ENCODE data around the gene RFX1.

RFX1 gene

GRCh38 chr19:13962699-13963602, 43.2 kb downstream of the RFX1 start:
- Histone ChIP-seq H3K4me3 (ENCODE audit: low read depth in 1 of 2, low read length in 2 of 2) (peak overlapping the region in 1 of 2 donors; percentile 26), H3K27ac (ENCODE audit: low read depth, low read length) (no peak overlapping the region), H3K4me1 (ENCODE audit: insufficient read depth, low read length) (no peaks in the 10 kb centered on the region), H3K9ac (ENCODE audit: low read length) (no peak overlapping the region), H3K9me3 (ENCODE audit: low read length) (no peaks in the 10 kb centered on the region), H3K27me3 (ENCODE audit: control insufficient read depth in 1 of 2, insufficient read depth in 2 of 2, low read length in 2 of 2) (no peaks in the 10 kb centered on the region), H3K36me3 (ENCODE audit: insufficient read depth, low read length) (peaks cover 22% of the 10 kb centered on the region)

GRCh38 chr19:13961826-13962698, 44.1 kb downstream of the RFX1 start:
- Histone ChIP-seq H3K27ac (ENCODE audit: low read depth, low read length) (no peak overlapping the region), H3K9me3 (ENCODE audit: low read length) (no peaks in the 10 kb centered on the region), H3K4me1 (ENCODE audit: insufficient read depth, low read length) (no peaks in the 10 kb centered on the region), H3K9ac (ENCODE audit: low read length) (no peak overlapping the region), H3K27me3 (ENCODE audit: control insufficient read depth in 1 of 2, insufficient read depth in 2 of 2, low read length in 2 of 2) (no peaks in the 10 kb centered on the region), H3K4me3 (ENCODE audit: low read depth in 1 of 2, low read length in 2 of 2) (no peak overlapping the region), H3K36me3 (ENCODE audit: insufficient read depth, low read length) (peaks cover 30% of the 10 kb centered on the region)

- Histone ChIP-seq H3K9ac (ENCODE audit: low read length) (no peak overlapping the region), H3K4me1 (ENCODE audit: insufficient read depth, low read length) (no peaks in the 10 kb centered on the region), H3K27ac (ENCODE audit: low read depth, low read length) (no peak overlapping the region), H3K4me3 (ENCODE audit: low read depth in 1 of 2, low read length in 2 of 2) (no peak overlapping the region), H3K27me3 (ENCODE audit: control insufficient read depth in 1 of 2, insufficient read depth in 2 of 2, low read length in 2 of 2) (no peaks in the 10 kb centered on the region), H3K9me3 (ENCODE audit: low read length) (no peaks in the 10 kb centered on the region), H3K36me3 (ENCODE audit: insufficient read depth, low read length) (peaks cover 34% of the 10 kb centered on the region)
These were observed 45.0 kb downstream of the RFX1 start for GRCh38 chr19:13960863-13961784.

GRCh38 chr19:13959962-13960862, 45.9 kb downstream of the RFX1 start:
- Histone ChIP-seq H3K27ac (ENCODE audit: low read depth, low read length) (no peak overlapping the region), H3K36me3 (ENCODE audit: insufficient read depth, low read length) (peaks cover 42% of the 10 kb centered on the region)

GRCh38 chr19:13959141-13959961, 46.8 kb downstream of the RFX1 start:
- no peaks in the 10 kb centered on the region for H3K4me1 ChIP-seq (ENCODE audit: insufficient read depth, low read length)
- no peak overlapping the region for H3K27ac ChIP-seq (ENCODE audit: low read depth, low read length)
- H3K27me3 ChIP-seq (ENCODE audit: control insufficient read depth in 1 of 2, insufficient read depth in 2 of 2, low read length in 2 of 2) = no peaks in the 10 kb centered on the region
- no peaks in the 10 kb centered on the region for H3K9me3 ChIP-seq (ENCODE audit: low read length)
- peaks cover 43% of the 10 kb centered on the region for H3K36me3 ChIP-seq (ENCODE audit: insufficient read depth, low read length)
- H3K9ac ChIP-seq (ENCODE audit: low read length) = no peak overlapping the region
- H3K4me3 ChIP-seq (ENCODE audit: low read depth in 1 of 2, low read length in 2 of 2) = no peak overlapping the region

More at GRCh38 chr19:13959962-13960862, 45.9 kb downstream of the RFX1 start:
- H3K27me3 ChIP-seq (ENCODE audit: control insufficient read depth in 1 of 2, insufficient read depth in 2 of 2, low read length in 2 of 2) = no peaks in the 10 kb centered on the region
- H3K9me3 ChIP-seq (ENCODE audit: low read length) = no peaks in the 10 kb centered on the region
- H3K4me3 ChIP-seq (ENCODE audit: low read depth in 1 of 2, low read length in 2 of 2) = no peak overlapping the region
- no peak overlapping the region for H3K9ac ChIP-seq (ENCODE audit: low read length)
- H3K4me1 ChIP-seq (ENCODE audit: insufficient read depth, low read length) = no peaks in the 10 kb centered on the region

GRCh38 chr19:13958043-13958442, 48.1 kb downstream of the RFX1 start:
- Histone ChIP-seq H3K27me3 (ENCODE audit: control insufficient read depth in 1 of 2, insufficient read depth in 2 of 2, low read length in 2 of 2) (no peaks in the 10 kb centered on the region), H3K4me3 (ENCODE audit: low read depth in 1 of 2, low read length in 2 of 2) (no peak overlapping the region), H3K9me3 (ENCODE audit: low read length) (no peaks in the 10 kb centered on the region), H3K9ac (ENCODE audit: low read length) (no peak overlapping the region), H3K36me3 (ENCODE audit: insufficient read depth, low read length) (peaks cover 43% of the 10 kb centered on the region), H3K27ac (ENCODE audit: low read depth, low read length) (no peak overlapping the region), H3K4me1 (ENCODE audit: insufficient read depth, low read length) (peaks cover 11% of the 10 kb centered on the region)

- Histone ChIP-seq H3K27me3 (ENCODE audit: control insufficient read depth in 1 of 2, insufficient read depth in 2 of 2, low read length in 2 of 2) (no peaks in the 10 kb centered on the region), H3K36me3 (ENCODE audit: insufficient read depth, low read length) (peaks cover 43% of the 10 kb centered on the region), H3K4me3 (ENCODE audit: low read depth in 1 of 2, low read length in 2 of 2) (no peak overlapping the region), H3K9me3 (ENCODE audit: low read length) (no peaks in the 10 kb centered on the region), H3K4me1 (ENCODE audit: insufficient read depth, low read length) (peaks cover 13% of the 10 kb centered on the region), H3K9ac (ENCODE audit: low read length) (no peak overlapping the region), H3K27ac (ENCODE audit: low read depth, low read length) (no peak overlapping the region)
These were observed 49.1 kb downstream of the RFX1 start for GRCh38 chr19:13957051-13957450.

GRCh38 chr19:13956365-13956744, 49.8 kb downstream of the RFX1 start:
- Histone ChIP-seq H3K9me3 (ENCODE audit: low read length) (no peaks in the 10 kb centered on the region), H3K36me3 (ENCODE audit: insufficient read depth, low read length) (peaks cover 43% of the 10 kb centered on the region), H3K27ac (ENCODE audit: low read depth, low read length) (no peak overlapping the region), H3K4me1 (ENCODE audit: insufficient read depth, low read length) (peaks cover 13% of the 10 kb centered on the region), H3K4me3 (ENCODE audit: low read depth in 1 of 2, low read length in 2 of 2) (no peak overlapping the region), H3K27me3 (ENCODE audit: control insufficient read depth in 1 of 2, insufficient read depth in 2 of 2, low read length in 2 of 2) (no peaks in the 10 kb centered on the region), H3K9ac (ENCODE audit: low read length) (no peak overlapping the region)

- Histone ChIP-seq H3K4me1 (ENCODE audit: insufficient read depth, low read length) (peaks cover 13% of the 10 kb centered on the region), H3K4me3 (ENCODE audit: low read depth in 1 of 2, low read length in 2 of 2) (no peak overlapping the region), H3K27ac (ENCODE audit: low read depth, low read length) (no peak overlapping the region), H3K9me3 (ENCODE audit: low read length) (no peaks in the 10 kb centered on the region), H3K36me3 (ENCODE audit: insufficient read depth, low read length) (peaks cover 43% of the 10 kb centered on the region), H3K9ac (ENCODE audit: low read length) (no peak overlapping the region), H3K27me3 (ENCODE audit: control insufficient read depth in 1 of 2, insufficient read depth in 2 of 2, low read length in 2 of 2) (no peaks in the 10 kb centered on the region)
These were observed 50.3 kb downstream of the RFX1 start for GRCh38 chr19:13955662-13956364.

Data from muscle layer of colon (tissue), 2 donors.